ENCODE data around the gene RTP1. TPM values are rescaled to one million over a fixed set of nuclear protein-coding genes. Genes with fewer than 3 reads are reported as not detected.
"Not testable (repeated sequence)": the region's sequence is repeated elsewhere in the genome, so short reads cannot be mapped to it uniquely, and the experiment has no call there.

Gene RTP1
- not detected for total RNA-seq

- H3K4me1 Mint-ChIP-seq (ENCODE audit: low read depth): no peaks in the 10 kb centered on the region
- peaks cover 24% of the 10 kb centered on the region for H3K27me3 Mint-ChIP-seq (ENCODE audit: low read depth)
- H3K36me3 Mint-ChIP-seq (ENCODE audit: insufficient read depth in 2 of 2): no peaks in the 10 kb centered on the region
- H3K9me3 Mint-ChIP-seq: no peaks in the 10 kb centered on the region
- H3K4me3 Mint-ChIP-seq: no peak within 1 kb of the TSS
- DNase-seq (no peak), ATAC-seq (replicated peaks in 1 of 2) (no peak)
- H3K27ac Mint-ChIP-seq: no peak within 1 kb of the TSS
These were observed at the start of gene RTP1 for GRCh38 chr3:187197335-187197649. RTP1 (plus strand) TSS chr3:187197486; CDS start chr3:187197516, 30 bp downstream.

DNA sequence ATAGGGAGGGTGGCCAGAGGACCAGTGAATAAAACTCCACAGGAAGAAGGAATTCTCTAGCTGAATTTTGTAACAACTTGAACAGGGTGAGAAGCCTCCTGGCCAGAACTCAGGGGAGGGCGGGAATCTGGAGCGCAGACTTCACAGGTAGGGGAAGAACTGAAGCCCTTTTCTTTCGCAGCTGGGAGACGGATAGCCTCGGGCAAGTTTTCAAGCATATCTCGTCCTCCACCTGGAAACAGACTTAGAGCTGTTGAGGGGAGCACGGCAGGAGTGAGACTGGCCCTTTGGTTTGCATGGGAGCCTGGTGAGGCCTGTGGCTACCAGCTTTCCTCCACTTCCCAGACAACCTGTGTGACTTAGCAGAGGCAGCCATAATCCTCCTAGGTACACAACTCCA, 47.1 kb upstream of the RTP1 start:
- no peak overlapping the region for H3K4me3 Mint-ChIP-seq
- ATAC-seq (replicated peaks in 1 of 2): peak in 1 of 2 donors; percentile 28
- no peak overlapping the region for H3K27ac Mint-ChIP-seq
- peaks cover 6 to 8% of the 10 kb centered on the region in 2 donors for H3K36me3 Mint-ChIP-seq (ENCODE audit: insufficient read depth in 2 of 2)
- H3K27me3 Mint-ChIP-seq (ENCODE audit: low read depth): peaks cover 8% of the 10 kb centered on the region
- peaks cover 4 to 10% of the 10 kb centered on the region in 2 donors for H3K9me3 Mint-ChIP-seq
- no peak for DNase-seq
- no peaks in the 10 kb centered on the region for H3K4me1 Mint-ChIP-seq (ENCODE audit: low read depth)

DNA sequence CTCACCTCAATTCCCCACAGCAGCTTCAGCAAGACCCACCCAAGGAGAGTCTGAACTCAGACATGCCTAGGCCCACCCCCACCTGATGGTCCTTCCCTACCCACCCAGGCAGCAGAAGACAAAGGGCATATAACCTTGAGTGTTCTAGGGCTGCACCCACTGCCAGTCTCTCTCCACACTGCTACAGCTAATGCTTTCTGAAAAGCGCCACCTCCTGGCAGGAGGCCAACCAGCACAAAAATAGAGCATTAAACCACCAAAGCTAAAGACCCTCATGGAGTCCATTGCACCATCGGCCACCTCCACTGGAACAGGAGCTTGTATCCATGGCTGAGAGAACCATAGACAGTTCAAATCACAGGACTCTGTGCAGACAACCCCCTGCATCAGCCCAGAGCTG, 46.7 kb upstream of the RTP1 start:
- H3K27ac Mint-ChIP-seq: no peak overlapping the region
- peaks cover 6 to 7% of the 10 kb centered on the region in 2 donors for H3K36me3 Mint-ChIP-seq (ENCODE audit: insufficient read depth in 2 of 2)
- no peaks in the 10 kb centered on the region for H3K4me1 Mint-ChIP-seq (ENCODE audit: low read depth)
- peak; percentile 61 to 72 for ATAC-seq (replicated peaks in 1 of 2)
- H3K9me3 Mint-ChIP-seq: peaks cover 6 to 8% of the 10 kb centered on the region in 2 donors
- peak; percentile 58 to 71 for DNase-seq
- H3K27me3 Mint-ChIP-seq (ENCODE audit: low read depth): peaks cover 8% of the 10 kb centered on the region
- no peak overlapping the region for H3K4me3 Mint-ChIP-seq

- ATAC-seq (replicated peaks in 1 of 2) (no peak), DNase-seq (no peak)
- no peak overlapping the region for H3K4me3 Mint-ChIP-seq
- H3K36me3 Mint-ChIP-seq (ENCODE audit: insufficient read depth in 2 of 2): no peaks in the 10 kb centered on the region
- H3K27me3 Mint-ChIP-seq (ENCODE audit: low read depth): peaks cover 18% of the 10 kb centered on the region
- H3K4me1 Mint-ChIP-seq (ENCODE audit: low read depth): no peaks in the 10 kb centered on the region
- H3K9me3 Mint-ChIP-seq: peaks cover 0 to 2% of the 10 kb centered on the region in 2 donors
- no peak overlapping the region for H3K27ac Mint-ChIP-seq
These were observed 35.7 kb upstream of the RTP1 start for GRCh38 chr3:187161556-187161955.

- ATAC-seq (replicated peaks in 1 of 2): no peak
- no peaks in the 10 kb centered on the region for H3K36me3 Mint-ChIP-seq (ENCODE audit: insufficient read depth in 2 of 2)
- no peaks in the 10 kb centered on the region for H3K4me1 Mint-ChIP-seq (ENCODE audit: low read depth)
- H3K4me3 Mint-ChIP-seq: no peak overlapping the region
- H3K27ac Mint-ChIP-seq: no peak overlapping the region
- peaks cover 0 to 2% of the 10 kb centered on the region in 2 donors for H3K9me3 Mint-ChIP-seq
- DNase-seq: no peak
- peaks cover 18% of the 10 kb centered on the region for H3K27me3 Mint-ChIP-seq (ENCODE audit: low read depth)
These were observed 34.9 kb upstream of the RTP1 start for GRCh38 chr3:187162265-187162953.

- Mint-ChIP-seq H3K27me3 (ENCODE audit: low read depth) (peaks cover 10% of the 10 kb centered on the region), H3K9me3 (no peaks in the 10 kb centered on the region), H3K36me3 (ENCODE audit: insufficient read depth in 2 of 2) (no peaks in the 10 kb centered on the region), H3K27ac (no peak overlapping the region), H3K4me1 (ENCODE audit: low read depth) (peaks cover 5% of the 10 kb centered on the region), H3K4me3 (no peak overlapping the region)
- peak; percentile 58 to 60 for ATAC-seq (replicated peaks in 1 of 2)
- DNase-seq: peak; percentile 25 to 43
These were observed 32.1 kb upstream of the RTP1 start for GRCh38 chr3:187165144-187165543.

DNA sequence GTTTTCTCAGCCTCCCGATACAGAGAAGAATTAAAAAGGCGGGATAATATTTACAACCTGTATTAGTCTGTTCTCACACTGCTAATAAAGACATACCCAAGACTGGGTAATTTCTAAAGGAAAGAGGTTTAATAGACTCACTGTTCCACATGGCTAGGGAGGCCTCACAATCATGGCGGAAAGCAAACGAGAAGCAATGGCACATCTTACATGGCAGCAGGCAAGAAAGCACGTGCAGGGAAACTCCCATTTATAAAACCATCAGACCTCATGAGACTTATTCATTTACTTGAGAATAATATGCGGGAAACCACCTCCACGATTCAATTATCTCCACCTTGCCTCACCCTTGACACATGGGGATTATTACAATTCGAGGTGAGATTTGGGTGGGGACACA, 30.5 kb upstream of the RTP1 start:
- Mint-ChIP-seq H3K4me1 (ENCODE audit: low read depth) (peaks cover 9% of the 10 kb centered on the region), H3K36me3 (ENCODE audit: insufficient read depth in 2 of 2) (no peaks in the 10 kb centered on the region), H3K27ac (no peak overlapping the region), H3K9me3 (no peaks in the 10 kb centered on the region), H3K4me3 (no peak overlapping the region), H3K27me3 (ENCODE audit: low read depth) (peaks cover 4% of the 10 kb centered on the region)
- ATAC-seq (replicated peaks in 1 of 2) (no peak), DNase-seq (no peak)

DNA sequence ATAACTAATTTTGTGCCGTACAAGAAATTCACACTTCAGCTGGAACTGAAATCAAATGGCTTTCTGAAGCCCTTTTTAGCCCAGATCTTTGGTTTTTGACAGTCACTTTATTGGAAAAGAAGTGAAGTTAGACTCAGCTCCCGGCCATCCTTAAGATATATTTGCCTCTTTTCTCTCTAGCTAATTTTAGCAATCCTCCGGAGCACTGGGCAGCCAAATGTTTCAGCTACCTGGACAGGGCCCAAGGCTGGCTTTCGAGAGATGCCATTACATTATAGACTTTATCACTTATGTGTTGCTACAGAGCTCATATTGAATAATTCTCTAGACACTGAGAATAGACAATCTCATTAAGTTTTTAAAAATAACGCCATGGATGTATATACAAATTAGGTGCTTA, 29.5 kb upstream of the RTP1 start:
- H3K27ac Mint-ChIP-seq: no peak overlapping the region
- no peak for DNase-seq
- H3K9me3 Mint-ChIP-seq: no peaks in the 10 kb centered on the region
- H3K4me1 Mint-ChIP-seq (ENCODE audit: low read depth): peaks cover 9% of the 10 kb centered on the region
- H3K4me3 Mint-ChIP-seq: no peak overlapping the region
- H3K36me3 Mint-ChIP-seq (ENCODE audit: insufficient read depth in 2 of 2): no peaks in the 10 kb centered on the region
- no peaks in the 10 kb centered on the region for H3K27me3 Mint-ChIP-seq (ENCODE audit: low read depth)
- no peak for ATAC-seq (replicated peaks in 1 of 2)

- ATAC-seq (replicated peaks in 1 of 2) (no peak), DNase-seq (no peak)
- Mint-ChIP-seq H3K9me3 (no peaks in the 10 kb centered on the region), H3K36me3 (ENCODE audit: insufficient read depth in 2 of 2) (no peaks in the 10 kb centered on the region), H3K4me3 (no peak overlapping the region), H3K27ac (no peak overlapping the region), H3K27me3 (ENCODE audit: low read depth) (no peaks in the 10 kb centered on the region), H3K4me1 (ENCODE audit: low read depth) (peaks cover 9% of the 10 kb centered on the region)
These were observed 27.9 kb upstream of the RTP1 start for GRCh38 chr3:187169231-187169960.

- not testable (repeated sequence) for DNase-seq; H3K36me3 Mint-ChIP-seq (ENCODE audit: insufficient read depth in 2 of 2); H3K4me3 Mint-ChIP-seq; ATAC-seq (replicated peaks in 1 of 2); H3K27me3 Mint-ChIP-seq (ENCODE audit: low read depth); H3K27ac Mint-ChIP-seq; H3K4me1 Mint-ChIP-seq (ENCODE audit: low read depth); H3K9me3 Mint-ChIP-seq
These were observed 26.4 kb upstream of the RTP1 start for GRCh38 chr3:187170911-187171310.

GRCh38 chr3:187172929-187173328, 24.4 kb upstream of the RTP1 start:
- Mint-ChIP-seq H3K36me3 (ENCODE audit: insufficient read depth in 2 of 2) (no peaks in the 10 kb centered on the region), H3K27ac (no peak overlapping the region), H3K27me3 (ENCODE audit: low read depth) (no peaks in the 10 kb centered on the region), H3K4me1 (ENCODE audit: low read depth) (peaks cover 9% of the 10 kb centered on the region), H3K4me3 (no peak overlapping the region), H3K9me3 (no peaks in the 10 kb centered on the region)
- DNase-seq (no peak), ATAC-seq (replicated peaks in 1 of 2) (no peak)

- peaks cover 8% of the 10 kb centered on the region for H3K27me3 Mint-ChIP-seq (ENCODE audit: low read depth)
- no peak overlapping the region for H3K4me3 Mint-ChIP-seq
- H3K27ac Mint-ChIP-seq: no peak overlapping the region
- no peak for ATAC-seq (replicated peaks in 1 of 2)
- DNase-seq: no peak
- no peaks in the 10 kb centered on the region for H3K9me3 Mint-ChIP-seq
- H3K36me3 Mint-ChIP-seq (ENCODE audit: insufficient read depth in 2 of 2): no peaks in the 10 kb centered on the region
- peaks cover 4% of the 10 kb centered on the region for H3K4me1 Mint-ChIP-seq (ENCODE audit: low read depth)
These were observed 15.7 kb upstream of the RTP1 start for GRCh38 chr3:187181454-187182170.

DNA sequence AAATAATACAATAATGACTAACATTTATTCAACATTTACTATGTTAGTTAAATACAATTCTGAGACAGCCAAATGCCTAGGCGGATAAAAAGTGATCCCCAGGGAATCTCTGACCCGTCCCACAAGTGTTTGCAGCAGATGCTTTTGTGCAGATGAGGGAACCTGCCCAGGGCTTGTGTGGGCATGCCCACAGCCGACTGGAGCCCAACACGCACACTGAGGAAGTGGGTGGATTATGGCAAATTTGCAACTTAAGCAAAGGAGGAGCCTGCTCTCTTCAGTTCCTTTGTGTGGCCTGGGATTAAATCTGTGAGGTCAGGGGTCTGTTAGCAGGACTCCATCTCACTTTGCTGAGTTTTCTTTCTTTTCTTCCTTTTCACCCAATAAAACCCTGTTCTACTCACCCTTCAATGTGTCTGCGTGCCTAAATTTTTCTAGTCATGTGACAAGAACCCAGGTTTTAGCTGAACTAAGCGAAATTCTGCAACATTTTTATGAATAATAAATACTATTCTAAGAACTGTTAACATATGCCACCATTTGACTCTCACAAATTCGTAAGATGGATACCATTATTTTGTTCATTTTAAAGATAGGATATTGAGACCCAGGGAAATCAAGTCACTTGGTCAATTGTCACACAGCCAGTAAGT, 13.9 kb upstream of the RTP1 start:
- ATAC-seq (replicated peaks in 1 of 2) (no peak), DNase-seq (no peak)
- H3K36me3 Mint-ChIP-seq (ENCODE audit: insufficient read depth in 2 of 2): no peaks in the 10 kb centered on the region
- peaks cover 4% of the 10 kb centered on the region for H3K4me1 Mint-ChIP-seq (ENCODE audit: low read depth)
- H3K27me3 Mint-ChIP-seq (ENCODE audit: low read depth): peaks cover 17% of the 10 kb centered on the region
- no peak overlapping the region for H3K4me3 Mint-ChIP-seq
- H3K9me3 Mint-ChIP-seq: no peaks in the 10 kb centered on the region
- no peak overlapping the region for H3K27ac Mint-ChIP-seq

Measured in activated T-cell treated with anti-CD3 and anti-CD28 coated beads, Interleukin-2, amount 50 U/mL, for 72 hours (primary cell).